Neural cell (in vitro differentiated cells): ENCODE data around the gene KRT86.

Source experiments
- EP300 ChIP-seq: fragments of 450-650 bp; conservative IDR thresholded peaks from 2 replicates; pipeline ENCODE4 v1.6.1; 2014; ENCODE audit warnings: antibody characterized with exemption, mild to moderate bottlenecking, moderate library complexity; ENCODE audit not compliant: poor library complexity, severe bottlenecking
- EZH2 ChIP-seq: fragments of 200-600, 300-800 bp; shearing (Covaris generic), sonication (generic); IDR thresholded peaks from 2 replicates; pipeline ENCODE4 v1.6.1; 2014; ENCODE audit warnings: antibody characterized with exemption, low read length, borderline replicate concordance, mild to moderate bottlenecking; ENCODE audit not compliant: insufficient read depth, poor library complexity, severe bottlenecking
- POLR2AphosphoS5 ChIP-seq: IDR thresholded peaks from 2 replicates; pipeline ENCODE4 v1.6.1; 2012
- SMC3 ChIP-seq: fragments of 450-650 bp; conservative IDR thresholded peaks from 2 replicates; pipeline ENCODE4 v1.6.1; 2014; ENCODE audit warnings: antibody characterized with exemption, mild to moderate bottlenecking, moderate library complexity; ENCODE audit not compliant: poor library complexity
- TAF1 ChIP-seq: IDR thresholded peaks from 2 replicates; pipeline ENCODE4 v1.6.1; 2012; ENCODE audit warnings: low read depth
- TF ChIP-seq, protein P1 (sequence below): fragments of 450-650 bp; IDR thresholded peaks from 2 replicates; pipeline ENCODE4 v1.5.1; 2014; ENCODE audit warnings: antibody characterized with exemption, mild to moderate bottlenecking, moderate library complexity; ENCODE audit not compliant: poor library complexity, severe bottlenecking

DNA sequence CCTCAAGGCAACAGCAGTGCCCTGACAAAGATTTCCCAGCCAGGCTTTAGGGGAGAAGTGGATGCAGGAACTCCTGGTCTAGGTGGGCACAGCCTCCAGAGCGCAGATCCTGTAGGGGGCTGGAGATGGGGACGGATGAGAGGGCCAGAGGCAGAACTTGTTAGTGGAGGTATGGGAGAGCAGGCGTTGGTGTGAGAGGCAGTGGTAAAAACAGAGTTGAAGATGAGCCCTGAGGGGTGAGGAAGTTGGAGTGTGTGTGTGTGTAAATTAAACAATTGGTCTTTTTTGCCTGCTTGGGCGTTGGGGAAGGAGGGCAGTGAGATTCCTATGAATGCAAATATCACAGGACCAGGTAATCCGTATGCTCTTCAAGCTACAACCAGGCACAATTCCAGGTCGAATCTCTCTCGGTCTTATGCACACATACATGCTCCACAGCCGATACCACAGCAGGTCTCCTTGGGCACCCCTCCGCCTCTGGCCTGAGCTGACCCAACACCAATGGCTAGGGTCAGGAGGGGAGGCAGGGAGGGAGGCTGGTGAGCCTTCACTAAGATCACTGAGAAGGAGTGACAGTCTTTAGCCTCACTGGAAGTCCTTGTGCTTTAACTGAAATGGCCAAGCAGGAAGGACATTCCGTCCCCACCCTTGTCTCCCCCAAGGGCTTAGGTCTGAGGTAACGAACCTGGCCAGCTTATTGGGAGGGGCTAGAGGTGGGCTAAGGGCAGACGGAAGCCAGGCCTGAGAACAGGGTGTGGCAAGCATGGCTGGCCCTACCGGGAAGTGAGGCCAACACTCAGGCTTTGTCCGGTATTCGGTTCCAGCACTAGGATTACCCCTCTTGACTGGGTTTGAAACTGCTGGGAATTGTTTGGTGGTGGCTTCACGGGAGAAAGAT, 42.9 kb upstream of the KRT86 start:
- no peak for TF ChIP-seq POLR2AphosphoS5
- TF ChIP-seq, protein P1, sequence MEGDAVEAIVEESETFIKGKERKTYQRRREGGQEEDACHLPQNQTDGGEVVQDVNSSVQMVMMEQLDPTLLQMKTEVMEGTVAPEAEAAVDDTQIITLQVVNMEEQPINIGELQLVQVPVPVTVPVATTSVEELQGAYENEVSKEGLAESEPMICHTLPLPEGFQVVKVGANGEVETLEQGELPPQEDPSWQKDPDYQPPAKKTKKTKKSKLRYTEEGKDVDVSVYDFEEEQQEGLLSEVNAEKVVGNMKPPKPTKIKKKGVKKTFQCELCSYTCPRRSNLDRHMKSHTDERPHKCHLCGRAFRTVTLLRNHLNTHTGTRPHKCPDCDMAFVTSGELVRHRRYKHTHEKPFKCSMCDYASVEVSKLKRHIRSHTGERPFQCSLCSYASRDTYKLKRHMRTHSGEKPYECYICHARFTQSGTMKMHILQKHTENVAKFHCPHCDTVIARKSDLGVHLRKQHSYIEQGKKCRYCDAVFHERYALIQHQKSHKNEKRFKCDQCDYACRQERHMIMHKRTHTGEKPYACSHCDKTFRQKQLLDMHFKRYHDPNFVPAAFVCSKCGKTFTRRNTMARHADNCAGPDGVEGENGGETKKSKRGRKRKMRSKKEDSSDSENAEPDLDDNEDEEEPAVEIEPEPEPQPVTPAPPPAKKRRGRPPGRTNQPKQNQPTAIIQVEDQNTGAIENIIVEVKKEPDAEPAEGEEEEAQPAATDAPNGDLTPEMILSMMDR, result no peak
- TF ChIP-seq EZH2, result no peak
- no peak for TF ChIP-seq EP300
- no peak for TF ChIP-seq SMC3
- TF ChIP-seq TAF1, result no peak
